ENCODE results near the gene GPC4. TPM values are rescaled to one million over a fixed set of nuclear protein-coding genes. Genes with fewer than 3 reads are reported as not detected.

Gene GPC4
- total RNA-seq, 1 donor from 2014 or later = 86.4 TPM

DNA sequence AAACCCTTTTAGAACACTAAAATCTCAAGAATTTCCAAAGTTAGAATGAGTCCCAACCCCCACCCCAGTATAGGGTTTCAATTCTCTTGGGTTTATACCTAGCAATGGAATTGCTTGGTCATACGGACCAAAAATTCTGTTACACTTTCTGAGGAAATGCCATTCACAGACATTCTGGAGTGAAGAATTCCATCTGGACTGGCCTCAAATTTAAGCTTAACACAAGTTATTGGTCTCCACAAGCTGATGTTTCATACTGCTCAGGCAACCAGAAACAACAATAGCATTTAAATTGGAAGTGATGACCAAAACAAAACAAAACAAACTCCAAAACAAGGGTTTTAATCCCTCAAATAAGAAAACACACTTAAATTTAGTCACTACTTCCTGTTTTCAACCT lies 51.1 kb downstream of the GPC4 start:
- H2AFZ ChIP-seq (ENCODE audit: low read depth, low read length) = no peak overlapping the region
- no peak overlapping the region for H3K4me3 Mint-ChIP-seq (ENCODE audit: unreplicated experiment)
- FAIRE-seq = peak; percentile 94
- no peak overlapping the region for H3K4me2 ChIP-seq (ENCODE audit: low read length)
- no peaks in the 10 kb centered on the region for H3K9me3 Mint-ChIP-seq (ENCODE audit: unreplicated experiment)
- TF ChIP-seq EZH2 (IDR thresholded peaks at IDR 0.05; ENCODE audit: insufficient read depth, low read length) = no peak
- peaks cover 27% of the 10 kb centered on the region for H3K4me1 Mint-ChIP-seq (ENCODE audit: low read depth, unreplicated experiment)
- no peaks in the 10 kb centered on the region for H3K9me3 ChIP-seq (ENCODE audit: insufficient read depth, low read depth, low read length)
- peak; percentile 30 for DNase-seq (ENCODE audit: low read depth)
- no peaks in the 10 kb centered on the region for H3K27me3 ChIP-seq (ENCODE audit: insufficient read depth, low read length)
- H3K9ac ChIP-seq (ENCODE audit: low read length) = no peak overlapping the region
- H4K20me1 ChIP-seq (ENCODE audit: insufficient read depth, low read length) = no peaks in the 10 kb centered on the region
- no peak overlapping the region for H3K27ac ChIP-seq (ENCODE audit: low read depth, low read length)
- no peak overlapping the region for H3K4me3 ChIP-seq (ENCODE audit: insufficient read depth, low read depth, low read length)
- no peaks in the 10 kb centered on the region for H3K36me3 ChIP-seq (ENCODE audit: insufficient read depth, low read length)
- H3K27me3 Mint-ChIP-seq (ENCODE audit: low read depth, unreplicated experiment) = no peaks in the 10 kb centered on the region
- peaks cover 3% of the 10 kb centered on the region for H3K4me1 ChIP-seq (ENCODE audit: insufficient read depth, low read length)
- H3K79me2 ChIP-seq (ENCODE audit: insufficient read depth, low read length) = no peaks in the 10 kb centered on the region
- H3K36me3 Mint-ChIP-seq (ENCODE audit: low read depth, unreplicated experiment) = no peaks in the 10 kb centered on the region
- H3K27ac Mint-ChIP-seq (ENCODE audit: unreplicated experiment) = peak overlapping the region; percentile 89

DNA sequence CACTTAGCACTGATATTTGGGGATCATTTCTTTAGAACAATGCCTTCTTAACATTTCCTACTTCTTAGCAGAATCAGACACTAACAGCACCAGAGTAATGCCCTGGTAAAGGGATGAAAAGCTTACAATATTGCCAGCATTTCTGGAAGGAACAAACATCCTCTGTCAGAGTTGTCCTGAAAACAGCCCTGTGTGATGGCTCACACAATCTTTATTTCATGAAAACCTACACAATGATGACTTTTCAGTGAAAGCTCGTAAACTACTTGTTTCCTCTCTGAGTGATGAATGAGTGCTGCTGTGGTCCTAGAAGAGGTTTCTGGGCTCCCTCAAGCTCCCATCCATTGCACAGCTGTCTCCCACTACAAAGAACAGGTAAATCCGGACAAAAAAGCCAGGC lies 52.8 kb downstream of the GPC4 start:
- H3K27me3 ChIP-seq (ENCODE audit: insufficient read depth, low read length) = no peaks in the 10 kb centered on the region
- peak; percentile 76 for FAIRE-seq
- peaks cover 3% of the 10 kb centered on the region for H3K4me1 ChIP-seq (ENCODE audit: insufficient read depth, low read length)
- no peak overlapping the region for H3K27ac ChIP-seq (ENCODE audit: low read depth, low read length)
- TF ChIP-seq EZH2 (IDR thresholded peaks at IDR 0.05; ENCODE audit: insufficient read depth, low read length) = no peak
- TF ChIP-seq, protein P1, sequence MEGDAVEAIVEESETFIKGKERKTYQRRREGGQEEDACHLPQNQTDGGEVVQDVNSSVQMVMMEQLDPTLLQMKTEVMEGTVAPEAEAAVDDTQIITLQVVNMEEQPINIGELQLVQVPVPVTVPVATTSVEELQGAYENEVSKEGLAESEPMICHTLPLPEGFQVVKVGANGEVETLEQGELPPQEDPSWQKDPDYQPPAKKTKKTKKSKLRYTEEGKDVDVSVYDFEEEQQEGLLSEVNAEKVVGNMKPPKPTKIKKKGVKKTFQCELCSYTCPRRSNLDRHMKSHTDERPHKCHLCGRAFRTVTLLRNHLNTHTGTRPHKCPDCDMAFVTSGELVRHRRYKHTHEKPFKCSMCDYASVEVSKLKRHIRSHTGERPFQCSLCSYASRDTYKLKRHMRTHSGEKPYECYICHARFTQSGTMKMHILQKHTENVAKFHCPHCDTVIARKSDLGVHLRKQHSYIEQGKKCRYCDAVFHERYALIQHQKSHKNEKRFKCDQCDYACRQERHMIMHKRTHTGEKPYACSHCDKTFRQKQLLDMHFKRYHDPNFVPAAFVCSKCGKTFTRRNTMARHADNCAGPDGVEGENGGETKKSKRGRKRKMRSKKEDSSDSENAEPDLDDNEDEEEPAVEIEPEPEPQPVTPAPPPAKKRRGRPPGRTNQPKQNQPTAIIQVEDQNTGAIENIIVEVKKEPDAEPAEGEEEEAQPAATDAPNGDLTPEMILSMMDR (IDR thresholded peaks at IDR 0.05; ENCODE audit: insufficient read depth, low read depth, low read length) = no peak
- no peaks in the 10 kb centered on the region for H3K36me3 ChIP-seq (ENCODE audit: insufficient read depth, low read length)
- no peaks in the 10 kb centered on the region for H4K20me1 ChIP-seq (ENCODE audit: insufficient read depth, low read length)
- DNase-seq (ENCODE audit: low read depth) = no peak
- H2AFZ ChIP-seq (ENCODE audit: low read depth, low read length) = no peak overlapping the region
- no peak overlapping the region for H3K4me2 ChIP-seq (ENCODE audit: low read length)
- no peaks in the 10 kb centered on the region for H3K9me3 Mint-ChIP-seq (ENCODE audit: unreplicated experiment)
- no peaks in the 10 kb centered on the region for H3K79me2 ChIP-seq (ENCODE audit: insufficient read depth, low read length)
- no peaks in the 10 kb centered on the region for H3K36me3 Mint-ChIP-seq (ENCODE audit: low read depth, unreplicated experiment)
- peaks cover 28% of the 10 kb centered on the region for H3K4me1 Mint-ChIP-seq (ENCODE audit: low read depth, unreplicated experiment)
- H3K4me3 Mint-ChIP-seq (ENCODE audit: unreplicated experiment) = peak overlapping the region; percentile 20
- no peak overlapping the region for H3K4me3 ChIP-seq (ENCODE audit: insufficient read depth, low read depth, low read length)
- H3K9ac ChIP-seq (ENCODE audit: low read length) = no peak overlapping the region
- H3K9me3 ChIP-seq (ENCODE audit: insufficient read depth, low read depth, low read length) = no peaks in the 10 kb centered on the region
- H3K27ac Mint-ChIP-seq (ENCODE audit: unreplicated experiment) = no peak overlapping the region
- H3K27me3 Mint-ChIP-seq (ENCODE audit: low read depth, unreplicated experiment) = no peaks in the 10 kb centered on the region

DNA sequence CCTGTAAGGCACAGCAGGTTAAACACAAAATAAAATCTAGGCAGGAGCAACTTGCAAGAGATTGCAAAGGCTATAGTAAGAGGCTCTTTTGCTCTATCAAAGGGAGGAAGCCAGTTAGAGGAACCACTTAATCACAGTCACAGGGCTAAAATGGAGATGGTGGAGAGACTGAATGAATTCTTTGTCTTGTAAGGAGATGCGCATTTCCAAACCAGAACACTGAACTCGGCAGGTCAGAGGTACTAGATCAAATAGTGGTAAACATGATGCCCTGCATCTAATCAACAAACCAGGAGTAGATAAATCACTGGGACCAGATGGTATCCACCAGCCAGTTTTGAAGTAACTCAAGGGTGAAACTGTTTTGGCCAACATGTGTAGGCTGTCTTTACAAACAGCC lies 55.8 kb downstream of the GPC4 start:
- Histone ChIP-seq H3K4me3 (ENCODE audit: insufficient read depth, low read depth, low read length) (no peak overlapping the region), H3K27me3 (ENCODE audit: insufficient read depth, low read length) (no peaks in the 10 kb centered on the region), H2AFZ (ENCODE audit: low read depth, low read length) (no peak overlapping the region), H3K79me2 (ENCODE audit: insufficient read depth, low read length) (no peaks in the 10 kb centered on the region), H4K20me1 (ENCODE audit: insufficient read depth, low read length) (no peaks in the 10 kb centered on the region), H3K4me2 (ENCODE audit: low read length) (no peak overlapping the region), H3K9me3 (ENCODE audit: insufficient read depth, low read depth, low read length) (no peaks in the 10 kb centered on the region), H3K27ac (ENCODE audit: low read depth, low read length) (no peak overlapping the region), H3K9ac (ENCODE audit: low read length) (no peak overlapping the region), H3K4me1 (ENCODE audit: insufficient read depth, low read length) (no peaks in the 10 kb centered on the region), H3K36me3 (ENCODE audit: insufficient read depth, low read length) (no peaks in the 10 kb centered on the region)
- no peak for DNase-seq (ENCODE audit: low read depth)
- peaks cover 3% of the 10 kb centered on the region for H3K36me3 Mint-ChIP-seq (ENCODE audit: low read depth, unreplicated experiment)
- no peak overlapping the region for H3K4me3 Mint-ChIP-seq (ENCODE audit: unreplicated experiment)
- no peak overlapping the region for H3K27ac Mint-ChIP-seq (ENCODE audit: unreplicated experiment)
- H3K4me1 Mint-ChIP-seq (ENCODE audit: low read depth, unreplicated experiment) = peaks cover 13% of the 10 kb centered on the region
- H3K27me3 Mint-ChIP-seq (ENCODE audit: low read depth, unreplicated experiment) = no peaks in the 10 kb centered on the region
- no peak for TF ChIP-seq EZH2 (IDR thresholded peaks at IDR 0.05; ENCODE audit: insufficient read depth, low read length)
- TF ChIP-seq, protein P1 (IDR thresholded peaks at IDR 0.05; ENCODE audit: insufficient read depth, low read depth, low read length) = no peak
- no peak for FAIRE-seq
- H3K9me3 Mint-ChIP-seq (ENCODE audit: unreplicated experiment) = no peaks in the 10 kb centered on the region

All from astrocyte (in vitro differentiated cells and primary cell).